CD4-positive, alpha-beta T cell (primary cell): ENCODE results near the gene PTTG1IP. TPM values are rescaled to one million over a fixed set of nuclear protein-coding genes. Genes with fewer than 3 reads are reported as not detected.
A peak's percentile ranks its signal among the peaks of the same experiment; 100 is the strongest.

ENCODE experiments used
- ATAC-seq: fragments of 200-7000 bp; cut with Tn5 transposase; one replicate; pipeline ENCODE4 v1.10.0; 2022; ENCODE audit warnings: mild to moderate bottlenecking; ENCODE audit not compliant: poor library complexity
- CTCF ChIA-PET: fragments of 350-600 bp; sonication (Branson Sonifier 250); formaldehyde crosslinking; loops from one replicate; lab custom pipeline; 2021; ENCODE audit warnings: antibody characterized with exemption, inconsistent platforms; lab: Charles Lee
- POLR2A ChIA-PET: fragments of 350-600 bp; sonication (Branson Sonifier 250); formaldehyde crosslinking; loops from one replicate; lab custom pipeline; 2021; ENCODE audit warnings: antibody characterized with exemption, inconsistent platforms; lab: Charles Lee
- DNase-seq, 14 experiments: peaks; one replicate each; pipeline ENCODE4 v3.0.0-alpha.2; 2013 to 2020; ENCODE audit warnings: mixed read lengths in 2 of 14
- H3K27ac ChIP-seq, 2 donors: one replicate each; pipeline versions ENCODE4 v1.5.1 to v1.7.0; 2013; ENCODE audit warnings: low read length in 2 of 2, low read depth in 1 of 2, mild to moderate bottlenecking in 1 of 2
- H3K27me3 ChIP-seq, 2 experiments: 1 replicate in 1 of 2; 2 replicates in 1 of 2; pipeline versions ENCODE4 v1.6.1 to v1.7.0; 2013; ENCODE audit warnings: low read length in 2 of 2, control low read depth in 1 of 2, mild to moderate bottlenecking in 1 of 2, moderate library complexity in 1 of 2; ENCODE audit not compliant: insufficient read depth in 2 of 2, control insufficient read depth in 1 of 2
- H3K36me3 ChIP-seq: one replicate; pipeline ENCODE4 v1.6.1; 2013; ENCODE audit warnings: low read length, control low read depth; ENCODE audit not compliant: insufficient read depth
- H3K4me1 ChIP-seq: one replicate; pipeline ENCODE4 v1.6.1; 2013; ENCODE audit warnings: low read length, control low read depth; ENCODE audit not compliant: insufficient read depth
- H3K4me3 ChIP-seq: one replicate; pipeline ENCODE4 v1.5.1; 2013; ENCODE audit warnings: mild to moderate bottlenecking, low read length, moderate library complexity
- H3K9me3 ChIP-seq, 2 experiments: 1 replicate in 1 of 2; 2 replicates in 1 of 2; pipeline versions ENCODE4 v1.6.1 to v1.7.0; 2013; ENCODE audit warnings: low read length in 2 of 2, mild to moderate bottlenecking in 2 of 2, control low read depth in 1 of 2, moderate library complexity in 1 of 2; ENCODE audit not compliant: control insufficient read depth in 1 of 2, insufficient read depth in 1 of 2
- H3K27ac Mint-ChIP-seq: one replicate; pipeline ENCODE4 v1.8.0; 2020; ENCODE audit warnings: mixed read lengths
- H3K27me3 Mint-ChIP-seq: one replicate; pipeline ENCODE4 v1.8.0; 2021; ENCODE audit warnings: mixed read lengths
- H3K36me3 Mint-ChIP-seq: one replicate; pipeline ENCODE4 v1.8.0; 2021; ENCODE audit warnings: low read depth, mixed read lengths
- H3K4me1 Mint-ChIP-seq: one replicate; pipeline ENCODE4 v1.8.0; 2021; ENCODE audit warnings: low read depth, mixed read lengths
- H3K4me3 Mint-ChIP-seq: one replicate; pipeline ENCODE4 v1.8.0; 2020; ENCODE audit warnings: mild to moderate bottlenecking, mixed read lengths
- H3K9me3 Mint-ChIP-seq: one replicate; pipeline ENCODE4 v1.8.0; 2020; ENCODE audit warnings: mixed read lengths
- intact Hi-C, 2 experiments: fragments of 100-400 bp; cut with DNase I in 1 of 2; cut with micrococcal nuclease in 1 of 2; formaldehyde crosslinking; loops; one replicate each; pipeline versions ENCODE4 v1.15.1 to v1.9.0; 2023 to 2025; cut with DNase I, micrococcal nuclease
- total RNA-seq, 174 experiments: library from RNA in 2 of 174; stranded (reverse) in 2 of 174; gene quantifications; one replicate each; pipeline ENCODE4 v1.2.3 and lab custom pipeline; 2021 to 2026
- TF ChIP-seq, protein P1 (sequence below): fragments of 200-600 bp; IDR thresholded peaks from one replicate; pipeline ENCODE4 v1.8.0; 2022; ENCODE audit warnings: antibody characterized with exemption, mild to moderate bottlenecking

PTTG1IP gene
- total RNA-seq, 2 experiments from 2014 or later: 99.0 to 99.5 TPM

DNA sequence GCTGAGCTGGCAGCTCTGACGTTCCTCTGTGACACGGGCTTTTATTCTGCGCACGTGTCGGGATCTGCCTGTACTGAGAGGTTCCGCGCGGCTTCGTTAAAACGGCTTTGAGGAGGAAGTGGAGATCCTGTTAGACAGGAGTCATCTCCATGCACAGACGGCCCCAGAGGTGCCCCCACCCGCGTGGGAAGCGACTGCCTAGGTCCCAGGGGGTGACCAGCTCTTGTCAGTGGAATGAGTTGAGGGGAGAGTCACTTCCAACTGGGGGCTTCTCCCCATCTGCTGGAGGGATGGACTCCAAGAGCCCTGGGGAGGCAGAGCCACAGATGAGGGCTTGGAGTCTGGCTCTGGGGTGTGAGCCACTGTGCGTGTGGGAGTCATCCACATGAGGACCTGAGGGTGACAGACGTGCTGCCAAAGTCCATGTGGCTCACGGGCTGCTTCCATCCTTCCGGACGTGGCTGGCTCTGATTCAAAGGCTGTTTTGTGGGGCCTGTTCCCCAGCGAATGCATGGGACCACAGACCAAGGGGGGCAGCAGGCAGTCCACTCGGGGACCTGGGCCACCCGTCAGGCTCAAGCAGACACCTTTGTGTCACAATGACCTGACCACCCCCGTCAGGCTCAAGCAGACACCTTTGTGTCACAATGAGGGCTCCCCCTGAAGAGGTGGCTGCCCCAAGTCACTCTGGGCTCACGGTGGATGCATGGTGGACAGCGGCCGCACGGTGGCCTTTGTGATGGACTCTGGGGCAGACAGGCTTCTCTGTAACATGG lies 26.8 kb downstream of the PTTG1IP start:
- Histone ChIP-seq H3K9me3 (no peaks in the 10 kb centered on the region), H3K4me3 (no peak overlapping the region), H3K4me1 (peaks cover 31% of the 10 kb centered on the region), H3K36me3 (peaks cover 27% of the 10 kb centered on the region), H3K27ac (peak overlapping the region in 1 of 2 donors; percentile 29), H3K27me3 (no peaks in the 10 kb centered on the region)
- Mint-ChIP-seq H3K36me3 (peaks cover 32% of the 10 kb centered on the region), H3K4me3 (peak overlapping the region; percentile 80), H3K4me1 (peaks cover 22% of the 10 kb centered on the region), H3K27me3 (no peaks in the 10 kb centered on the region), H3K9me3 (no peaks in the 10 kb centered on the region), H3K27ac (peak overlapping the region; percentile 86)
- ChIA-PET CTCF (interaction anchor here (0.7 to 1.6 kb wide), 4 partner anchors 20 to 45 kb away, joined by 3 to 7 read pairs (median 4); partner anchors contain the start of gene UBE2G2), POLR2A (interaction anchor here (0.8 to 2.2 kb wide), 7 partner anchors 10 to 86 kb away, joined by 3 to 8 read pairs (median 4); partner anchors contain the start of gene PTTG1IP)
- TF ChIP-seq, protein P1, sequence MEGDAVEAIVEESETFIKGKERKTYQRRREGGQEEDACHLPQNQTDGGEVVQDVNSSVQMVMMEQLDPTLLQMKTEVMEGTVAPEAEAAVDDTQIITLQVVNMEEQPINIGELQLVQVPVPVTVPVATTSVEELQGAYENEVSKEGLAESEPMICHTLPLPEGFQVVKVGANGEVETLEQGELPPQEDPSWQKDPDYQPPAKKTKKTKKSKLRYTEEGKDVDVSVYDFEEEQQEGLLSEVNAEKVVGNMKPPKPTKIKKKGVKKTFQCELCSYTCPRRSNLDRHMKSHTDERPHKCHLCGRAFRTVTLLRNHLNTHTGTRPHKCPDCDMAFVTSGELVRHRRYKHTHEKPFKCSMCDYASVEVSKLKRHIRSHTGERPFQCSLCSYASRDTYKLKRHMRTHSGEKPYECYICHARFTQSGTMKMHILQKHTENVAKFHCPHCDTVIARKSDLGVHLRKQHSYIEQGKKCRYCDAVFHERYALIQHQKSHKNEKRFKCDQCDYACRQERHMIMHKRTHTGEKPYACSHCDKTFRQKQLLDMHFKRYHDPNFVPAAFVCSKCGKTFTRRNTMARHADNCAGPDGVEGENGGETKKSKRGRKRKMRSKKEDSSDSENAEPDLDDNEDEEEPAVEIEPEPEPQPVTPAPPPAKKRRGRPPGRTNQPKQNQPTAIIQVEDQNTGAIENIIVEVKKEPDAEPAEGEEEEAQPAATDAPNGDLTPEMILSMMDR: no peak
- ATAC-seq (peak; percentile 81), DNase-seq (peak in 13 of 14 experiments; percentile 15 to 75 (median 47))
- intact Hi-C loops: loop anchor here in 1 of 2 experiments (1.0 to 2.0 kb wide), 2 partner anchors 26 to 44 kb away; partner anchors contain the start of gene PTTG1IP

DNA sequence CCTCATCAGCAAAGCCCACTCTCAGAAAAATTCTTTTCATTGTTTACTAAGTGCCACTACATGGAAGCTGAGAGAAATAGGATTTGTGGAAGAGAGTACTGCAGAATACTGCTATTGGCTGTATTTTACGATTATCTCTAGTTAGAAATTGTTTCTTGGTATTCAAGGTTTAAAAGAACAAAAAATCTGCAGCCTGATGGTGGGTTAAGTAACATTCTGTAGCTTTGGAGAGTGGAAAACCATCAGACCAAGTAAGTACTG lies 27.3 kb downstream of the PTTG1IP start:
- Mint-ChIP-seq H3K27me3 (no peaks in the 10 kb centered on the region), H3K9me3 (no peaks in the 10 kb centered on the region), H3K4me3 (peak overlapping the region; percentile 80), H3K36me3 (peaks cover 27% of the 10 kb centered on the region), H3K27ac (peak overlapping the region; percentile 86), H3K4me1 (peaks cover 17% of the 10 kb centered on the region)
- CTCF ChIA-PET: interaction anchor here (0.7 to 1.6 kb wide), 4 partner anchors 19 to 45 kb away, joined by 3 to 7 read pairs (median 4); partner anchors contain the start of gene UBE2G2
- ATAC-seq (no peak), DNase-seq (no peak)
- POLR2A ChIA-PET: interaction anchor here (0.6 to 2.2 kb wide), 8 partner anchors 10 to 86 kb away, joined by 3 to 8 read pairs (median 4); partner anchors contain the start of gene PTTG1IP
- TF ChIP-seq, protein P1: no peak
- Histone ChIP-seq H3K27ac (no peak overlapping the region), H3K27me3 (no peaks in the 10 kb centered on the region), H3K4me3 (peak overlapping the region; percentile 52), H3K4me1 (peaks cover 29% of the 10 kb centered on the region), H3K36me3 (peaks cover 24% of the 10 kb centered on the region), H3K9me3 (no peaks in the 10 kb centered on the region)
- intact Hi-C loops: loop anchor here in 1 of 2 experiments (1.0 to 2.0 kb wide), 2 partner anchors 27 to 44 kb away; partner anchors contain the start of gene PTTG1IP

- Histone ChIP-seq H3K36me3 (peaks cover 19% of the 10 kb centered on the region), H3K4me1 (peaks cover 25% of the 10 kb centered on the region), H3K27ac (no peak overlapping the region), H3K27me3 (no peaks in the 10 kb centered on the region), H3K9me3 (no peaks in the 10 kb centered on the region), H3K4me3 (peak overlapping the region; percentile 52)
- H3K4me3 Mint-ChIP-seq: peak overlapping the region; percentile 80
- intact Hi-C loops: loop anchor here (1.0 to 2.0 kb wide), 3 partner anchors 27 to 45 kb away; partner anchors contain the start of genes PTTG1IP (in 1 of the 2) and UBE2G2 (in 1 of the 2)
- peaks cover 21% of the 10 kb centered on the region for H3K36me3 Mint-ChIP-seq
- ChIA-PET CTCF (interaction anchor here (1.0 to 1.6 kb wide), 3 partner anchors 19 to 44 kb away, joined by 3 to 7 read pairs (median 3); partner anchors contain the start of gene UBE2G2), POLR2A (interaction anchor here (0.6 to 2.1 kb wide), 7 partner anchors 11 to 87 kb away, joined by 3 to 8 read pairs (median 4); partner anchors contain the start of gene PTTG1IP)
- H3K27ac Mint-ChIP-seq: peak overlapping the region; percentile 86
- DNase-seq (peak in 12 of 14 experiments; percentile 24 to 74 (median 38)), ATAC-seq (peak; percentile 66)
- no peaks in the 10 kb centered on the region for H3K27me3 Mint-ChIP-seq
- no peaks in the 10 kb centered on the region for H3K9me3 Mint-ChIP-seq
- TF ChIP-seq, protein P1: peak; percentile 63
- H3K4me1 Mint-ChIP-seq: peaks cover 12% of the 10 kb centered on the region
Measured at GRCh38 chr21:44845418-44846223, 27.9 kb downstream of the PTTG1IP start.
